Neural cell (in vitro differentiated cells): ENCODE data around the gene UBE2V1.

Experiments
- EP300 ChIP-seq: fragments of 450-650 bp; conservative IDR thresholded peaks from 2 replicates; pipeline ENCODE4 v1.6.1; 2014; ENCODE audit warnings: antibody characterized with exemption, mild to moderate bottlenecking, moderate library complexity; ENCODE audit not compliant: poor library complexity, severe bottlenecking
- EZH2 ChIP-seq: fragments of 200-600, 300-800 bp; shearing (Covaris generic), sonication (generic); IDR thresholded peaks from 2 replicates; pipeline ENCODE4 v1.6.1; 2014; ENCODE audit warnings: antibody characterized with exemption, low read length, borderline replicate concordance, mild to moderate bottlenecking; ENCODE audit not compliant: insufficient read depth, poor library complexity, severe bottlenecking
- MXI1 ChIP-seq: fragments of 450-650 bp; conservative IDR thresholded peaks from 2 replicates; pipeline ENCODE4 v1.6.1; 2014; ENCODE audit warnings: antibody characterized with exemption, mild to moderate bottlenecking; ENCODE audit not compliant: poor library complexity, severe bottlenecking
- POLR2AphosphoS5 ChIP-seq: IDR thresholded peaks from 2 replicates; pipeline ENCODE4 v1.6.1; 2012
- RAD21 ChIP-seq: fragments of 450-650 bp; conservative IDR thresholded peaks from 2 replicates; pipeline ENCODE4 v1.6.1; 2014; ENCODE audit warnings: antibody characterized with exemption, mild to moderate bottlenecking, moderate library complexity
- SMC3 ChIP-seq: fragments of 450-650 bp; conservative IDR thresholded peaks from 2 replicates; pipeline ENCODE4 v1.6.1; 2014; ENCODE audit warnings: antibody characterized with exemption, mild to moderate bottlenecking, moderate library complexity; ENCODE audit not compliant: poor library complexity
- TF ChIP-seq, protein P1 (sequence below): fragments of 450-650 bp; IDR thresholded peaks from 2 replicates; pipeline ENCODE4 v1.5.1; 2014; ENCODE audit warnings: antibody characterized with exemption, mild to moderate bottlenecking, moderate library complexity; ENCODE audit not compliant: poor library complexity, severe bottlenecking

GRCh38 chr20:50062006-50062838 lies 50.7 kb downstream of the UBE2V1 start:
- TF ChIP-seq, protein P1, sequence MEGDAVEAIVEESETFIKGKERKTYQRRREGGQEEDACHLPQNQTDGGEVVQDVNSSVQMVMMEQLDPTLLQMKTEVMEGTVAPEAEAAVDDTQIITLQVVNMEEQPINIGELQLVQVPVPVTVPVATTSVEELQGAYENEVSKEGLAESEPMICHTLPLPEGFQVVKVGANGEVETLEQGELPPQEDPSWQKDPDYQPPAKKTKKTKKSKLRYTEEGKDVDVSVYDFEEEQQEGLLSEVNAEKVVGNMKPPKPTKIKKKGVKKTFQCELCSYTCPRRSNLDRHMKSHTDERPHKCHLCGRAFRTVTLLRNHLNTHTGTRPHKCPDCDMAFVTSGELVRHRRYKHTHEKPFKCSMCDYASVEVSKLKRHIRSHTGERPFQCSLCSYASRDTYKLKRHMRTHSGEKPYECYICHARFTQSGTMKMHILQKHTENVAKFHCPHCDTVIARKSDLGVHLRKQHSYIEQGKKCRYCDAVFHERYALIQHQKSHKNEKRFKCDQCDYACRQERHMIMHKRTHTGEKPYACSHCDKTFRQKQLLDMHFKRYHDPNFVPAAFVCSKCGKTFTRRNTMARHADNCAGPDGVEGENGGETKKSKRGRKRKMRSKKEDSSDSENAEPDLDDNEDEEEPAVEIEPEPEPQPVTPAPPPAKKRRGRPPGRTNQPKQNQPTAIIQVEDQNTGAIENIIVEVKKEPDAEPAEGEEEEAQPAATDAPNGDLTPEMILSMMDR, result no peak
- TF ChIP-seq SMC3 (no peak), RAD21 (no peak), MXI1 (no peak), POLR2AphosphoS5 (no peak), EZH2 (no peak), EP300 (no peak)
